ENCODE measurements around the gene EIF4B.
A peak's percentile ranks its signal among the peaks of the same experiment; 100 is the strongest.

The EIF4B gene

DNA sequence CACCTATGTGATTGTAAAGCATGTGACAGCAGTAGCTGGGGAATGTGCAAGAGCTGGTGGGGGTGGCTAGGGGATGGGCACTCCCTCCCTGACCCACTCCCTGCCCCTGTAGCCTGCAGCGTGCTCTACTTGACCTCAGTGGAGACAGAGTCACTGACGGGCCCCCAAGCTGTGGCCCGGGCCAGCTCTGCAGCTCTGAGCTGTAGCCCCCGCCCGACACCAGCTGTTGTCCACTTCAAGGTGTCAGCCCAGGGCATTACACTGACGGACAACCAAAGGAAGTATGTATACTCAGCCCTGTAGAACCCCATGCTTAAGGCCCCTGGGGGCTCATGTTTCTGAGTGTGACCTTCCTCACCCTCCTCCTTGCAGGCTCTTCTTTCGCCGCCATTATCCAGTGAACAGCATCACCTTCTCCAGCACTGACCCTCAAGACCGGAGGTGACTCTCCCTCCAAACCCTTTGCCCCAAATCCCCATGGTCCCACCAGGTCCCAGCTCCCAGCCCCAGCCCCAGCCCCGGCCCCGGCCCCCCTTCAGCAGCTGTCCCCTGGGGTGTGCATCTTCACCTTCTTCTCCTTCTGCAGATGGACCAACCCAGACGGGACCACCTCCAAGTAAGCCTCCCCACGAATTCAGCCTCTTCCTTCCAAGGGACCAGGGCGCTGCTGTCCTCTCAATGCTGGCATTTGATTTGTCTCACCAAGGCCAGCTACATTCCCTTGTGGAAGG, 56.9 kb downstream of the EIF4B start:
- no peak overlapping the region for H3K4me3 Mint-ChIP-seq
- H3K36me3 Mint-ChIP-seq = peaks cover 15% of the 10 kb centered on the region
- H3K4me1 Mint-ChIP-seq = peaks cover 2% of the 10 kb centered on the region
- H3K9me3 Mint-ChIP-seq = no peaks in the 10 kb centered on the region
- H3K27me3 Mint-ChIP-seq = peaks cover 2% of the 10 kb centered on the region
- no peak for DNase-seq (ENCODE audit: low spot score in 2 of 2)
- no peak overlapping the region for H3K27ac Mint-ChIP-seq
- no peak for ATAC-seq (ENCODE audit: low read depth)

DNA sequence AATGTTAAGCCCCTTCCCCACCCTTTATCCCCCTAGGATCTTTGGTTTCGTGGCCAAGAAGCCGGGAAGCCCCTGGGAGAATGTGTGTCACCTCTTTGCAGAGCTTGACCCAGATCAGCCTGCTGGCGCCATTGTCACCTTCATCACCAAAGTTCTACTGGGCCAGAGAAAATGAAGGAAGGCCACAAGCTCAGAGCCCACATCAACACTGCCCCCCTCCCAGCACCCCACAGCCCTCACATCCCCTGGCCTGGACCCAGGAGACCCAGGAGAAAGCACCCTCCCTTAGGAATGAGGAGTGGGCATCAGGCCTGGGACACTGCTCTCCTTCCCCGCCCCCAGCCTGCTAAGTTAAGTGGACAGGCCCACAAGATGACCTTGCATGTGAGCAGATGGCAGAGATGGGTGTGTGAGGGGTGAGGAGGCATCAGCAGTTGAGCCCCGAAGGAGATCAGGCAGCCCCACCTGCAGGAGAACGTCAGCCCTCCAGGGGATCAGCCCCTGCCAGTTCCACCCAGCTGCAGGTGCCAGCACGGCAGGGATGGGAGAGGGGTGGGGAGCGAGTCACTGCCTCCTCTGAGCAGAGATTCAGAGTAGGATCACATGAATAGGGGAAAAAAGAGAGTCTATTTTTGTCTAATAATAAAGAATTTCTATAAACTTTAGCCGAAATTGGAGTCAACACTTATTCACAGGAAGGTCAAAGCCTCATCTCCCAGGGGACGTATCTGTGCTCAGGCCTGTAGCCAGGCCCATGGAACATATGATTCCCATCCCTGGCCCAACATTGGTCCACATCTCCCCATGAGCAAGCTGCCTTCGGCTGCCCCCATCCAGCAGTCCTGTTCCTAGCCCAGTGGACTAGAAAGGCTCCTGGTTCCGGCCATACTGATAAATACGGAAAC, 57.7 kb downstream of the EIF4B start:
- ATAC-seq (ENCODE audit: low read depth) (no peak), DNase-seq (ENCODE audit: low spot score in 2 of 2) (no peak)
- H3K27ac Mint-ChIP-seq = no peak overlapping the region
- H3K4me3 Mint-ChIP-seq = no peak overlapping the region
- H3K4me1 Mint-ChIP-seq = peaks cover 2% of the 10 kb centered on the region
- H3K27me3 Mint-ChIP-seq = peaks cover 2% of the 10 kb centered on the region
- H3K9me3 Mint-ChIP-seq = no peaks in the 10 kb centered on the region
- peaks cover 15% of the 10 kb centered on the region for H3K36me3 Mint-ChIP-seq

DNA sequence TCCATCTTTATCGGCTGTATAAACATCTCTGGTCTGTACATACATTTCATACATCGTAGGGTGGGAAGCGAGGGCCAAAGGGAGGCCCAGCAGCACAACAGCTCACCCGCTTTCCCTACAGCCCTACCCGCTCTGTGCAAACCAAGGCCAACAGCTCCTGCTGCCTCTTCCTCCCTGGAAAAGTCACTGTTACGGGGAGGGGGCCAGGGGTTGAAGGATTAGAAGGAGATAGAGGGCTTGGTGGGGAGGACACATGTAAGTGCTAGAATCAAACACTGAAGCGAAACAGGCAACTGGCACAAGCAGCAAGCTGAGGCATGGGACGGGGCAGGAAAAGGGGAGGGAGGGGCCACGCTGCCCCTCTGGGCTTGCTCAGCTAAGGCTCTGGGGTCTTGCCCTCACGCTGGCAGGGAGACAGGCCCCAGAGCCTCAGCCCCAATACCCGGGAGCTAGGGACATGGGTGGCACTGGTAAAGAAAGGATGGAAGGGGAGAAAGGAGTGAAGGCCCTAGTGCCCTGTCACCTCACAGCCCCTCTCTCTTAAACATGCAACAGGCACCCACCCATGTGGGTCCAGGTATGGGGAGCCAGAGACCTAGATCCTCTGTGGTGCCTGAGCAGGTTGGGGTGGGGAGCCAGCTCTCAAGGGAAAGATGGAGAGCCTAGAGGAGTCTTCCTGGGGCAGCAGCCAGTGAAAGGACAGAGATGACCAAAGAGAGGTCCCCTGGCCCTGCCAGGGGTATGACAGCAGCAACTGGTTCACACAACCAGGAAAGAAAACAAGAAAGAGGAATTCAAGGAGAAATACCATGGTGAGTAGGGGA, 58.6 kb downstream of the EIF4B start:
- no peaks in the 10 kb centered on the region for H3K9me3 Mint-ChIP-seq
- no peak overlapping the region for H3K4me3 Mint-ChIP-seq
- no peak for ATAC-seq (ENCODE audit: low read depth)
- H3K4me1 Mint-ChIP-seq = peaks cover 4% of the 10 kb centered on the region
- H3K27me3 Mint-ChIP-seq = peaks cover 2% of the 10 kb centered on the region
- no peak overlapping the region for H3K27ac Mint-ChIP-seq
- peaks cover 15% of the 10 kb centered on the region for H3K36me3 Mint-ChIP-seq
- no peak for DNase-seq (ENCODE audit: low spot score in 2 of 2)

DNA sequence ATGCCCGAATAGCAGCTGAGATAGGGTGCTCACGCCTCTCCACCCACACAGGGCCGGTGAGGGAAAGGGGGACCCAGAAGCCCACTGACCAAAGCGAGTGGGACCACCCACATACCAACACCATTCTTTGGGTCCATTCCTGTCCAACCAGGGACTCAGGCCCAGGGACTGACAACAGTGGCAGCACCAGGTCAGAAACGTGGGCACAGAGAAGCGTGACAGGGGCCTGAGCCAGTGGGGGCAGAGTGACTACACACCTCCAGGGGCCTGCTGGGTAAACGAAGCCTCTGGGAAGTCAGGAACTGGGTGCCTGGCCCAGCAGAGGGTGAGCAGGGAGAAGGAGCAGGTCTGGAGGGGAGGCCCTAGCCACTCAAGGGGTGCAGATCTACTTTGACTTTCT, 59.2 kb downstream of the EIF4B start:
- Mint-ChIP-seq H3K36me3 (peaks cover 18% of the 10 kb centered on the region), H3K9me3 (no peaks in the 10 kb centered on the region), H3K4me3 (no peak overlapping the region), H3K27ac (no peak overlapping the region), H3K27me3 (no peaks in the 10 kb centered on the region), H3K4me1 (peaks cover 4% of the 10 kb centered on the region)
- ATAC-seq (ENCODE audit: low read depth) (no peak), DNase-seq (ENCODE audit: low spot score in 2 of 2) (no peak)

DNA sequence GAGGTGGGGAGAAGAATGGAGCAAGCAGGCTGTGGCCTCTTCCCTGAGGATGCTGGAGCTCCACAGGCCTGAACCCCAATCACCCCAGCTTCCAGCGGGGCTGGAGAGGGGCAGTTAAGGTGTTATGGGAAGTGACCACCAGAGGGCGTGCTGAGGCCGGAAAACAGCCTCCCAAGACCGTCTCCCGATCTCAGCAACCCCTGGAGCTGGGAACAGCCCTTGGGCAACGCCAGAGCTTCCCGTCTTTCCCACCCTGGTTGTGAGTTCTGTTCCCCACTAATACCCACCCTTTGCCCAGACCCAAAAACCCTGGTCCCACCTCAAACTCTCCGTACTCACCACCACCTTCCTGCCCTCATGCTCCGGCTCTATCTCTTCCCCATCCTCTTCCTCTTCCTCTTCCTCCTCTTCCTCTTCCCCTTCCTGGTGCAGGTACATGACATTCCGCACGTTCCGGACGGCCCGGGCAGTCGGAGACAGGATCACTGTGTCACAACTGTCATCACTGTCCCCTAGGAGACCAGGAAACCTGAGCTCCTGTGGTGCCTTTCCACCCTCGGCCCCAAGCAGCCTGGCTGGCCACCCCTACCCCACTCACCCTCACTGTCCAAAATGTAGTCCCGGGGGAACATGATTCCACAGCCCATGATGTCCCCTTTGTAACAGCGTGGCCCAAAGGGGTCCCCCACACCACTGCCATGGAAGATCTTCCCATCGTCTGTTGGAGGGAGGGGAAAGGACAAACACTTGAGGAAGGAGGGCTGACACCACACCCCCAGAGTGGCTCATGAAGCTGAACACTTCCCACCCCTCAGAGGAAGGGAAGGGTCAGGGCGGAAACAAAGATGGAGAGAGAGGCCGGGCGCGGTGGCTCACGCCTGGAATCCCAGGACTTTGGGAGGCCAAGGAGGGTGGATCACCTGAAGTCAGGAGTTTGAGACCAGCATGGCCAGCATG, 60.0 kb downstream of the EIF4B start:
- no peaks in the 10 kb centered on the region for H3K27me3 Mint-ChIP-seq
- peaks cover 9% of the 10 kb centered on the region for H3K4me1 Mint-ChIP-seq
- peaks cover 22% of the 10 kb centered on the region for H3K36me3 Mint-ChIP-seq
- H3K27ac Mint-ChIP-seq = peak overlapping the region; percentile 54
- DNase-seq (ENCODE audit: low spot score in 2 of 2) (peak; percentile 65 to 73), ATAC-seq (ENCODE audit: low read depth) (peak; percentile 86)
- no peak overlapping the region for H3K4me3 Mint-ChIP-seq
- no peaks in the 10 kb centered on the region for H3K9me3 Mint-ChIP-seq

DNA sequence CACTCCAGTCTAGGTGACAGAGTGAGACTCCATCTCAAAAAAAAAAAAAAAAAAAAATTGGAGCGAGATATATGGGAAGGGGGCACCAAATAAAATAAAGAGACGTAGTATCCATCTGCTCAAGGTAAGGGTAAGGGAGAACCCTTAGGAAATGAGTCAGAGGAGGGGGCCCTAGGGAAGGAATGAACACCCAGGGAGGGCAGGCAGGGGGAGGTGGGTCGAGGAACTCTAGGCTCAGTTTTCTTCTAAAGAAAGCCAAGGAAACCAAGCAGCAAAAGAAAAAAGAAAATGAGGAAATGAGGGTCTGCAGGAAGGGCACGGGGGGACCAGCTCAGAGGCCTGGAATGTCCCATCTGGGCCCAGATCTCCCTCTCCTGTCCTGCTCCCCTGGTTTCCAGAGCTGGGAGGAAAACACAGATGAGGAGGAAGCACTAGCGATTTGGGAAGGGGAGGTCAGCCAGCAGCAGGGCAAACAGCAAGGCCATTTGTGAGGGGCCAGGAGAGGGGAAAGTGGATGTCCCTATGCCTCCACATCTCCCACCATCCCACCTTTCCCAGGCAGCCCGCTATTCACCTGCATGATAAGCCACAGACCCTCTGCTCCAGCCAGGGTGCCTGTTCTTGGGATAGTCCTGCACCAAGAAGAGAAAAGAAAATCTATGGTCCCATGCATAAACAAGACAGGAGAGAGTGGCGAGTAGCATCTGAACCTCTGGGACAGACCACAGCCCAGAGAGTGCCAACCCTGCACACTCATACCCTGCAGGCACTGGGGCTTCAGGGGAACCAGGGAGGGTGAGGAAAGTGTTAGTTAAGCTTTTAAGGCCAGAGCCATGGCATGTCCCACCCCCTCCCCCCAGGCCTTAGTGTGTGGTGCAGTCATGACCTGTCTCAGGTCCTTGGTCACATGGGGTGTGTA, 61.1 kb downstream of the EIF4B start:
- ATAC-seq (ENCODE audit: low read depth) (no peak), DNase-seq (ENCODE audit: low spot score in 2 of 2) (no peak)
- Mint-ChIP-seq H3K4me1 (peaks cover 11% of the 10 kb centered on the region), H3K27me3 (no peaks in the 10 kb centered on the region), H3K4me3 (no peak overlapping the region), H3K36me3 (peaks cover 29% of the 10 kb centered on the region), H3K27ac (no peak overlapping the region), H3K9me3 (no peaks in the 10 kb centered on the region)

DNA sequence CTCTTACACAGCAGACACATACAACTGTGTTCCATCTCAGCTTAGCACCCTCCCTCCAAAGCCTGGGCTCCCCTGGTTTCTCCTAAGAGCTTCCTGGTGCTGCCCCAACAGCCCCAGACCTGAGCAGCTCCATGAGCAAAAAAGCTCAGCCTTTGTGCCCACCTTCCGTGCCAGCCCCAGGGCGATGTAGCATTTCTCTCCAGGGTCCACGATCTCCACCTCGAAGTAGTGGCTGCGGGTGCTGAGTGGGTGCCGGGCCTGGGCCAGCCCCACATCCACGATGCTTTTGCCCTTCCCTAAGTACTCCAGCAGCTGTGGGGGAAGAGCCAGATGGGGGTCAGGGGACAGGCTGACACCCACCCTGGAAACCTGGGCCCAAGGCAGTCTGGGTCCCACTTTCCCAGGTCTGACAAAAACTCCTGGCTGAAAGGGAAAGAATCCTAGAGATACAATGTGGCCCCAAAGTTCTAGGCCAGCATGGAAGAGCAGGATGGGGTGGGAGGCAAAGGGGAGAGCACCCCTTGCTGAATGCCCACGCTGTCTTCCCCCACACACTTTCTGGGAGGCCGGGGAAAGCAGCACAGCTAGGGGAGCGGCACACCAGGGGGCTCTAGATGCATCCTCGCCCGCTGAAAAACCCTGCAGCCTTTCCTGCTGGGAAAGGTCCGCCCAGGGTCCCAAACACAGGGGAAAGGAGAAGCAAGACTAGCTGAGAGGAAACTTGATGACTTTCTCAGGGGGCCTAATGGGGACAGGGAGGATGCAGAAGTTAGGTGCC, 61.9 kb downstream of the EIF4B start:
- Mint-ChIP-seq H3K27me3 (no peaks in the 10 kb centered on the region), H3K9me3 (no peaks in the 10 kb centered on the region), H3K27ac (no peak overlapping the region), H3K4me1 (peaks cover 17% of the 10 kb centered on the region), H3K4me3 (no peak overlapping the region), H3K36me3 (peaks cover 32% of the 10 kb centered on the region)
- ATAC-seq (ENCODE audit: low read depth) (no peak), DNase-seq (ENCODE audit: low spot score in 2 of 2) (no peak)

DNA sequence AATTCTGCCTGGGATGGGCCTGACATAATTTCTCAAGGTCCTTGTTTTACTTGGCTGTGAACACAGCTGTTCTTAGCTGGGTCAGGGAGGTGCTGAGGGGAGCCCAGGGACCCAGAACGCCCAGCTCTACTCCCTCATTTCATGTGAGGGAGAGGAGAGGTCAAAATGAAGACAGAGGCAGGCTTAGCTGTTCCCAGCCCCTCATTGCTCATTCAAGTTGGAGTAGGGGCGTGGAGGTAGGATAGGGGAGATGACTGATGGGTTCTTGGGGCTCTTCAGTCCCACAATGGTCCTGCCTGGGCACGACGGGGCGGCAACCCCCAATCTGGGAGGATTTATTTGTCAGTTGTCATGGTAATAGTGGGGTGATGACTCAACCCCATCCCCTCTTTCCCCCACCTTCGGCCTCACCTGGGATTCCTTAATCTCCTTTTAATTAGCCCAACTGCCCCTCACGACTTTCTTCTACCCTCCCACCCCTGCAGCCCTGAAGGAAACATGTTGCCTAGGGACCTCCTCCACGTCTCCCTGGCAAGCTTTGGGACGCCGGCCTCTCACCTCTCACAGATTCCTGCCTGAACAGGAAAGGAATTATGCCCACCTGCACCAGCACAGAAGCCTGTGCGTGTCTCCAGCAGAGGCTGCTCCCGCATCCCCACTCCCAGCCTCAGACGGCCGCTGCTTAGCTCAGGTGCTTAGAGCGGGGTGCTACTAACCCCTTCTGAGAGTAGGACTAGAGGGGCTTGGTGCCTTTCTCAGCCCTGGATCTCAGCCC, 62.7 kb downstream of the EIF4B start:
- no peak for ATAC-seq (ENCODE audit: low read depth)
- H3K27me3 Mint-ChIP-seq = no peaks in the 10 kb centered on the region
- no peak for DNase-seq (ENCODE audit: low spot score in 2 of 2)
- no peaks in the 10 kb centered on the region for H3K9me3 Mint-ChIP-seq
- peaks cover 18% of the 10 kb centered on the region for H3K4me1 Mint-ChIP-seq
- no peak overlapping the region for H3K4me3 Mint-ChIP-seq
- H3K36me3 Mint-ChIP-seq = peaks cover 29% of the 10 kb centered on the region
- no peak overlapping the region for H3K27ac Mint-ChIP-seq

DNA sequence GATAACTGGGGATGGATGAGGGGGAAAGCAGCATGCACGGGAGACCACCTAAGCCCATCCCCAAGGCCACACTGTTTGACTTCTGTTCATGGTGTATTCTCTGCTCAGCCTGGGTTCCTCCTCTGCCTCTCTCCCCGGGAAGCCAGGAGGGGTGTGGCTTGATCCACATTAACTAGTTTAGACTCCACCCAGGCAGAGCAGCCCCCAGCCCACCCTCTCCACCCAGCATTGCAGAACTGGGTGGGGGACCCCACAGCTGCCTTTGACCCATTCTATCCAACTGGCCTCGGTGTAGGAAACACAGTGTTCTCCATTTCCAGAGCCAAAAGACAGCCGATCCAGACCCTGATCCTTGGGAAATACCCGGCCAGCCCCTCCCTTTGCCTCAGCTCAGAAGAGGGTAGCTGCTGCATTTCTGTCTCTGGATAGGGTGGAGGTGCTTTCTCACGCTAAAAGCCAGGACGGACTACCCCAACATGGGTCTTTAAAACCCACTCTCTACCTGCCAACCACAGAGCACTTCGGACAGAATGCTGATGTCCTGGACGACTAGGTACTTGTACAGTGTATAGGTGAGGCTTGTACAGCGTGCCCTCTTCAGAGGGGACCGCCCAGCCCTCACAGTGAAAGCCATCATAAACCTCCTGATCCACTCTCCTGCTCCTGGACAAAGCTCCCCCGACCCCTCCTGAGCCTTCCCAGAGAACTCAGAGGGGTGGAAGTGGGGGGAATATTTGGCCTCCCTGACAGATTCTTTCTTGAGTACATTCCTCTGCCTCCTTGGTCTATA, 63.6 kb downstream of the EIF4B start:
- DNase-seq (ENCODE audit: low spot score in 2 of 2) (no peak), ATAC-seq (ENCODE audit: low read depth) (no peak)
- H3K36me3 Mint-ChIP-seq = peaks cover 34% of the 10 kb centered on the region
- no peaks in the 10 kb centered on the region for H3K27me3 Mint-ChIP-seq
- H3K27ac Mint-ChIP-seq = no peak overlapping the region
- no peak overlapping the region for H3K4me3 Mint-ChIP-seq
- H3K4me1 Mint-ChIP-seq = peaks cover 23% of the 10 kb centered on the region
- H3K9me3 Mint-ChIP-seq = no peaks in the 10 kb centered on the region

DNA sequence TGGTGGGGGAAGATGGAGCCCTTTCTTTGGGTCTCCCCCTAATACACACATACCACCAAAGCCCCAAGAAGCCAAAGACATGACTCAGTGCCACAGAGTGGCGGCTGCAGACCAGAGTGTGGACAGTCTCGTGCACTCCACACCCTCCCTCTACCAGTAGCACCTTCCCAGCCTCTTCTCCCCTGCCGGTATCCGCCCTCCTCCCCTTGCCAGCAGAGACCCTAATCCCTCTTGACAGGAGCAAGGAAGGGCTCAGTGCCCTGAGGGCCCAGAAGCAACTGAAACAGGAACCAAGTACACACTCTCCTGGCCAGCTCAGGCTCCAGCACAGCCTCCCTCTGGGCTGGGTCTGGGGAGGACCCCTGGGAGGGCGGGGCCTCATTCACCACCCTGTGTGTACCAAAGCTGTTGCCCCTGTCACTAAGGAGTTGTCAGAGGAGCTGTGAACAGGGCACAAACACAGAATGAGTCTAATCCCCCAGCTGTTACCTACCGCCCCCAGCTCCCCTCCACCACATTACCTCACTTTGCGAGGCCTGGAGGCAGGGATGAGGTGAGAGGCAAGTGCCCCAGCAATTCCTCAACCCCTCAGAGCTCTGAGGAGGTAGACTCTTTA, 64.7 kb downstream of the EIF4B start:
- no peak for DNase-seq (ENCODE audit: low spot score in 2 of 2)
- no peaks in the 10 kb centered on the region for H3K27me3 Mint-ChIP-seq
- H3K27ac Mint-ChIP-seq = no peak overlapping the region
- no peak overlapping the region for H3K4me3 Mint-ChIP-seq
- H3K4me1 Mint-ChIP-seq = peaks cover 28% of the 10 kb centered on the region
- ATAC-seq (ENCODE audit: low read depth) = no peak
- no peaks in the 10 kb centered on the region for H3K9me3 Mint-ChIP-seq
- peaks cover 32% of the 10 kb centered on the region for H3K36me3 Mint-ChIP-seq

All from memory B cell (primary cell).